CD14-positive monocyte (primary cell): ENCODE measurements around the gene PSMB7. TPM values are rescaled to one million over a fixed set of nuclear protein-coding genes. Genes with fewer than 3 reads are reported as not detected.
A peak's percentile ranks its signal among the peaks of the same experiment; 100 is the strongest.

Experiments
- DNase-seq, 3 donors: peaks; one replicate each; pipeline ENCODE4 v3.0.0-alpha.2; 2011 to 2022
- H2AFZ ChIP-seq: 2 replicates; pipeline ENCODE4 v1.6.0; 2012; ENCODE audit warnings: mild to moderate bottlenecking, low read depth, low read length, inconsistent platforms; ENCODE audit not compliant: insufficient read depth, poor library complexity, severe bottlenecking
- H3K27ac ChIP-seq, 2 donors: 1 replicate in 1 of 2; 2 replicates in 1 of 2; pipeline ENCODE4 v1.5.1; 2012 to 2013; ENCODE audit warnings: low read length in 2 of 2, control low read depth in 1 of 2, inconsistent platforms in 1 of 2, low read depth in 1 of 2, mild to moderate bottlenecking in 1 of 2
- H3K27me3 ChIP-seq, 2 donors: one replicate each; pipeline versions ENCODE4 v1.6.0 to v1.6.1; 2011 to 2013; ENCODE audit warnings: low read length in 2 of 2; ENCODE audit not compliant: control insufficient read depth in 2 of 2, insufficient read depth in 2 of 2
- H3K36me3 ChIP-seq, 2 donors: replicated peaks in 1 of 2; 1 replicate in 1 of 2; 2 replicates in 1 of 2; pipeline versions ENCODE4 v1.5.1 to v1.6.1; 2012 to 2013; ENCODE audit warnings: low read length in 2 of 2, control low read depth in 1 of 2, inconsistent platforms in 1 of 2, mild to moderate bottlenecking in 1 of 2; ENCODE audit not compliant: insufficient read depth in 2 of 2, control insufficient read depth in 1 of 2
- H3K4me1 ChIP-seq, 2 donors: 1 replicate in 1 of 2; 2 replicates in 1 of 2; pipeline versions ENCODE4 v1.5.1 to v1.6.1; 2012 to 2013; ENCODE audit warnings: low read length in 2 of 2, control low read depth in 1 of 2, inconsistent platforms in 1 of 2, mild to moderate bottlenecking in 1 of 2, moderate library complexity in 1 of 2; ENCODE audit not compliant: insufficient read depth in 2 of 2, control insufficient read depth in 1 of 2
- H3K4me2 ChIP-seq: replicated peaks from 2 replicates; pipeline ENCODE3; 2012; ENCODE audit warnings: low read length, moderate library complexity, mild to moderate bottlenecking; ENCODE audit not compliant: poor library complexity, severe bottlenecking; ENCODE audit errors: extremely low read depth
- H3K4me3 ChIP-seq, 3 experiments: fragments of 200-600 bp in 1 of 3; sonication (generic) in 1 of 3; replicated peaks in 1 of 3; 1 replicate in 2 of 3; 2 replicates in 1 of 3; pipeline ENCODE4 v1.5.1; 2011 to 2013; ENCODE audit warnings: low read length in 3 of 3, mild to moderate bottlenecking in 3 of 3, control low read depth in 2 of 3, low read depth in 2 of 3, inconsistent platforms in 1 of 3, moderate library complexity in 1 of 3
- H3K79me2 ChIP-seq: 2 replicates; pipeline ENCODE4 v1.6.0; 2012; ENCODE audit warnings: mild to moderate bottlenecking, control low read depth, inconsistent platforms, low read length, moderate library complexity; ENCODE audit not compliant: insufficient read depth
- H3K9ac ChIP-seq: 2 replicates; pipeline ENCODE4 v1.6.0; 2017; ENCODE audit warnings: low read length, mild to moderate bottlenecking; ENCODE audit not compliant: insufficient read depth, poor library complexity, severe bottlenecking
- H3K9me3 ChIP-seq, 2 donors: replicated peaks in 1 of 2; 1 replicate in 1 of 2; 2 replicates in 1 of 2; pipeline versions ENCODE4 v1.5.1 to v1.6.1; 2012 to 2013; ENCODE audit warnings: low read length in 2 of 2, control low read depth in 1 of 2; ENCODE audit not compliant: control insufficient read depth in 1 of 2, insufficient read depth in 1 of 2
- H4K20me1 ChIP-seq: 2 replicates; pipeline ENCODE4 v1.6.0; 2012; ENCODE audit warnings: mild to moderate bottlenecking, low read length, control low read depth, moderate library complexity; ENCODE audit not compliant: insufficient read depth
- H3K27ac Mint-ChIP-seq, 7 donors: one replicate each; pipeline ENCODE4 v1.8.0; 2020; ENCODE audit warnings: mild to moderate bottlenecking in 7 of 7, mixed read lengths in 7 of 7, moderate library complexity in 6 of 7, inconsistent platforms in 2 of 7
- H3K27me3 Mint-ChIP-seq, 3 donors: one replicate each; pipeline ENCODE4 v1.8.0; 2021 to 2022; ENCODE audit warnings: low read depth in 3 of 3, mild to moderate bottlenecking in 3 of 3, mixed read lengths in 3 of 3, moderate library complexity in 3 of 3, inconsistent platforms in 1 of 3
- H3K36me3 Mint-ChIP-seq, 2 donors: one replicate each; pipeline ENCODE4 v1.8.0; 2020; ENCODE audit warnings: mixed read lengths in 2 of 2, inconsistent platforms in 1 of 2, mild to moderate bottlenecking in 1 of 2
- H3K4me1 Mint-ChIP-seq: one replicate; pipeline ENCODE4 v1.8.0; 2020; ENCODE audit warnings: mild to moderate bottlenecking, mixed read lengths
- H3K4me3 Mint-ChIP-seq, 2 donors: one replicate each; pipeline ENCODE4 v1.8.0; 2020; ENCODE audit warnings: mild to moderate bottlenecking in 2 of 2, mixed read lengths in 2 of 2, moderate library complexity in 1 of 2
- H3K9me3 Mint-ChIP-seq, 7 donors: one replicate each; pipeline ENCODE4 v1.8.0; 2020 to 2022; ENCODE audit warnings: mixed read lengths in 7 of 7, mild to moderate bottlenecking in 6 of 7, moderate library complexity in 6 of 7, inconsistent platforms in 2 of 7
- CTCF ChIP-seq: fragments of 200-600 bp; IDR thresholded peaks from one replicate; pipeline ENCODE4 v1.8.0; 2022; ENCODE audit warnings: antibody characterized with exemption, mild to moderate bottlenecking
- WGBS: methylation state at CpG from one replicate; pipeline ENCODE4 v1.1.5; 2013; ENCODE audit warnings: missing lambda C conversion rate; ENCODE audit not compliant: insufficient coverage; 5-methylcytosine and 5-hydroxymethylcytosine counted together
- intact Hi-C, 2 donors: fragments of 100-400 bp; cut with micrococcal nuclease; formaldehyde crosslinking; loops; one replicate each; pipeline versions ENCODE4 v1.15.0 to v1.15.1; 2023
- polyA plus RNA-seq, 3 donors: library from polyadenylated mRNA; depleted of rRNA in 1 of 3; unstranded in 2 of 3; stranded (reverse) in 1 of 3; fragments of 300-500 nt in 2 of 3; fragments of >200 nt in 1 of 3; fragmentation: Illumina TruSeq in 2 of 3; gene quantifications; 1 replicate in 2 of 3; 2 replicates in 1 of 3; pipeline ENCODE4 v1.2.3, GENCODE V29; 2012 to 2021

PSMB7 gene
- polyA plus RNA-seq, 3 donors, result 129 to 194 (median 191) TPM

GRCh38 chr9:124339603-124340146, 75.6 kb downstream of the PSMB7 start:
- H3K27ac ChIP-seq, result no peak overlapping the region
- no peak overlapping the region for H2AFZ ChIP-seq
- Mint-ChIP-seq H3K27ac (peak overlapping the region in 2 of 7 donors; percentile 30 to 68), H3K9me3 (peaks cover 0 to 3% (median 0%) of the 10 kb centered on the region in 7 donors), H3K27me3 (no peaks in the 10 kb centered on the region), H3K4me3 (no peak overlapping the region), H3K4me1 (no peaks in the 10 kb centered on the region), H3K36me3 (peaks cover 66 to 100% of the 10 kb centered on the region in 2 donors)
- H3K9me3 ChIP-seq, result no peaks in the 10 kb centered on the region
- no peak for DNase-seq
- peaks cover 91 to 100% of the 10 kb centered on the region in 2 donors for H3K36me3 ChIP-seq
- H3K4me3 ChIP-seq, result no peak overlapping the region
- intact Hi-C loops, result no loop called here
- no peak for TF ChIP-seq CTCF
- no peak overlapping the region for H3K9ac ChIP-seq
- peaks cover 8% of the 10 kb centered on the region for H3K79me2 ChIP-seq
- no peaks in the 10 kb centered on the region for H3K27me3 ChIP-seq
- H3K4me2 ChIP-seq, result no peak overlapping the region
- 97% methylated on average over 6 of the region's 13 CpGs for WGBS
- H3K4me1 ChIP-seq, result no peaks in the 10 kb centered on the region
- peaks cover 96% of the 10 kb centered on the region for H4K20me1 ChIP-seq

GRCh38 chr9:124337562-124337961, 77.7 kb downstream of the PSMB7 start:
- TF ChIP-seq CTCF, result no peak
- no peak overlapping the region for H2AFZ ChIP-seq
- no peaks in the 10 kb centered on the region for H3K27me3 Mint-ChIP-seq
- no peak overlapping the region for H3K4me2 ChIP-seq
- peaks cover 8% of the 10 kb centered on the region for H3K79me2 ChIP-seq
- H3K9me3 ChIP-seq, result no peaks in the 10 kb centered on the region
- peaks cover 92 to 100% of the 10 kb centered on the region in 2 donors for H3K36me3 ChIP-seq
- WGBS, result 100% methylated on average over 1 of the region's 5 CpGs
- peaks cover 65 to 100% of the 10 kb centered on the region in 2 donors for H3K36me3 Mint-ChIP-seq
- H3K4me1 Mint-ChIP-seq, result no peaks in the 10 kb centered on the region
- H3K9me3 Mint-ChIP-seq, result peaks cover 0 to 3% (median 0%) of the 10 kb centered on the region in 7 donors
- no peaks in the 10 kb centered on the region for H3K27me3 ChIP-seq
- no peaks in the 10 kb centered on the region for H3K4me1 ChIP-seq
- H3K27ac Mint-ChIP-seq, result peak overlapping the region in 1 of 7 donors; percentile 23
- H3K4me3 Mint-ChIP-seq, result no peak overlapping the region
- no peak overlapping the region for H3K27ac ChIP-seq
- no peak overlapping the region for H3K4me3 ChIP-seq
- intact Hi-C loops, result no loop called here
- peaks cover 95% of the 10 kb centered on the region for H4K20me1 ChIP-seq
- no peak for DNase-seq
- no peak overlapping the region for H3K9ac ChIP-seq
